Stimulated activated naive CD4-positive, alpha-beta T cell treated with Interleukin-2 at 50 U/mL for 16 hours (primary cell): Measurements from ENCODE around the gene OTULIN.

Source experiments
- DNase-seq: peaks from one replicate; lab custom pipeline; 2025; lab: John Stamatoyannopoulos, UW

OTULIN gene

DNA sequence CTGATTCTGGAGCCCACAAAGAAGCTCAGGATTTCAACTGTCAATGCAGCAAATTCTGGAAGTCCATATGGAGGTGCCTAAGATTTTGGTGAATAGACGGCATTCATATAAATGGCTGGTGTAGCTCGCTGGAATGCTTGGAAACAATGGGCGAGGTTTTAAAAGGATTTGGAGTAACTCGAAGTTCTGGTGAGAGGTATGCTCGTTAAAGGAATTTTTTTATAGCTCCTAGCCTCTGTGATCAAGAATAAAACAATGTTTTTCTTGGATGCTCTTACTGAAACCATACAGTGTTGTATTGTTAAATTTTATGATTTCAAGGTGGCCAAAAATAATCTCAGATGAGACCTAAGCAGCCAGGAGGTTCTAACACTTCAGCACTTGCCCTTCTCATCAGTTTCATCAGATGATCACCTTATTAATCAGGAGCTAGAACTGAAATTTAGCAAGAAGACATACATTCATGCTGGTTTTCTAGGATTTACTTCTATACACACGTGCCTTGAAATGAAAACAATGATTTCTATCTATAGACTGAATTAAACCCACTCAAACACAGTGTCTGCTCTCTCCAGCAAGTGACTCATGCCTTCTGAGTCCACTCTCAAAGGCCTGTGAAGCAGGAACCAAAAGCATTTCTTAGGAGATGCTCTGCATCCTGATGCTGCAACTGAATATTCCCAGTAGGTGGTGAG lies 79.2 kb downstream of the OTULIN start:
- DNase-seq: no peak

DNA sequence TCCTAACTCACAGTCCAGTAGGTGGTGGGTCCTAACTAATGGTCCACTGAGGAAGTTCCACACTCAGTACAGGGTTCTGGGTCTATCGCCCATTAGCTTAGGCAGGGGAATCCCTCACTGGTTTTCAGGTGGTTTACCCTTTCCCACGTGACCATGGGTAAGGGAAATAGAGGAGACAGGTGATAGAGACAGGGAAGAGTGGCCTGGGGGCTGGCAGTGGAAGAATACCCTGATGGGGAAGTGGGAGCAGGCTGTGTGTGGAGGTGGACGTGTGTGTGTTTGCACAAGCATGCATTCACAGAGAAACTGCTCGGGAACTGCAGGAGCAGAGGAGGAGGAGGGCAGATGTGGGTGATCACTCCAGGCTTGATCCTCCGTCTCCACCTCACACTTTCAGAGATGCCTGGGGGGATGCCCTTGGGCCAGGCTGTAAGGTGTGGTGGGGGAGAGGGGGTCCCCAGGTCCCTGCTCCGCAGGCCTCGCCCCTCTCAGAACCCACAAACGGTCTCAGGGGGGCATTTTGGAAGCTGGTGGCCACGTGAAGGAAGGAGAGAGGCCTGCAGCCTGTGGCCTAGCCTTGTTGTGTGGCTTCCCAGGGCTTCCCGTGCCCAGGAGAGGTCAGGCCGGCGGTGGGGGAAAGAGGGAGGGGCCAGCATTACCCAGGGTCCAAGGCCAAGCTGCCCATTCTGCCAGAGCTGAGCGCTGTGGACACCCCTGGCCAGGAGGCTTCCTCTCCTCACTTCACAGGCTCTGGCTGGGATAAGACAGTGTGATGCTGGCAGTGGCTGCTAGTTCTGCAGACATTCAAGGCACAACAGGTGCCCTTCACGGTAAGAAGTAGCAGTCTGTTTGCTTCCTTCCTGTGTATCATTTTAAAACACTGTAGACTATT lies 80.0 kb downstream of the OTULIN start:
- no peak for DNase-seq

DNA sequence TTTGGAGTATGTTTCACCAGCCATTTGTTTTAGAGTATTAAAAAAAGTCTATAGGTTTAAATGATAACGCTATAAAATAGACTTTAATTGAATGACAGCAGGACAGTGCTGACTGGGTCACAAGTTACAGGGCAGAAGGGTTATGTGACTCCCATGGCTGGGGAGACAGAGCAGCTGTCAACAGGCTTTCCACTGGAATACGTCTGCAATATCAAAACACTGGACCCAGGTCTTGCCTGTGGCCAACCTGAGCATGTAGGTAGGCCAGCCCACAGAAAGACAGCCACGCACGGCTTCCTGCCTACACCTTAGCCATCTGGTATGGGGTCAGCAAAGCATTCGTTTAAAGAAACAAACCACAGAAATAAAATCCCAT lies 80.7 kb downstream of the OTULIN start:
- DNase-seq: no peak

DNA sequence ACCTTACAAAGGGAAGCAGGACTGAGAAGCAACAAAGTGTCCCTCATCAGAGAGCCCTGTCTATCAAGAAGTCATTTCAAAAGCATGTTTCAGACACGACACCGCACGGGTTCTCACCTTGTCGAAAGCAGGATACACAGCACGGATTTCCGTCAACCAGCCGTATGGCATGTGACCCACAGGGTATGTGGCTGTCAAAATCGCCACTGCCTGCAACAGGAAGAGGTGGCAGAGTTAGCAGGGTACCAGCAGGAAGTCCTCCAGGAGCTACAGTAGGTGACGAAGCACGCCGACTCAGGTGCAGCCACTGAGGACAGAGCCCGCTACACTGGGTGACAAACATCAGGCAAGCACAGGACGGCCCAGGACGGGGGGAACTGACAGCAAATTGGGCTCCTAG lies 81.2 kb downstream of the OTULIN start:
- no peak for DNase-seq

DNA sequence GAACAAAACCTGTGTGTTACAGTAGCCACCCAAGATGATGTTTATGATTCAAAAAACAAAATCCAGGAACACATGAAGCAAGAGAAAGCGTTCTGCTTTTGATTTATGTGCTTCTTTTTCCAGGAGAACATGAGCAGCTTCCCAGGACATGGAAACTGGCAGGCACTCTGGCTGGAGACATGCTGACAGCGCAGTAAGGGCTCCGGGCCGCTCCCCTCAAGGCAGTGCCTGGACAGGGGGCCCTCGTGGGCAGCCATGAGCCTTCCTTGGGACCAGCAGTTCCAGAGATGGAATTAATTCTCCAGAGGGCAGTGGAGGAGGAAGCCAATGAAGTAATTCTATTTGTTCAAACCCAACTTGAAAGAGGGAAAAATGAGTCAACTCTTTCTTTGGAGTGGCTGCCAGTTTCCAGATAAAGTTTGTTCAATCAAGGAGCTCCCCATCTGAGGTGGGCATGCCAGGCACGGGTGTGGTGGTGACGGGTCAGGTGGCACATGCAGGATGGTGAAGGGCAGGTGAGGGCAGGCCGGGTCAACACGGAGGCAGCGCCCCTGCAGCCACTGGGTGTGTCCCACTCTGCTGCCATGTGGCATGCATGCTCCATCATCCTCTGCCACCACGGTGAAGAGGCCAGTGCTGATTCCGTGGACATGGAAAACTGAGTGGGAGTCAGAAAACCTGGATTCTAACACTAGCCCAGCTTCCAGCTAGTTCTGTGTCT lies 83.8 kb downstream of the OTULIN start:
- no peak for DNase-seq
